HG02884 (cell line): ENCODE data around the gene BRIP1.
"Not testable (repeated sequence)": the region's sequence is repeated elsewhere in the genome, so short reads cannot be mapped to it uniquely, and the experiment has no call there.

Experiments used
- ATAC-seq: cut with Tn5 transposase; IDR thresholded peaks from one replicate; pipeline ENCODE4 v1.9.1; 2021; ENCODE audit warnings: mild to moderate bottlenecking, moderate library complexity; ENCODE audit not compliant: unreplicated experiment

Gene BRIP1

DNA sequence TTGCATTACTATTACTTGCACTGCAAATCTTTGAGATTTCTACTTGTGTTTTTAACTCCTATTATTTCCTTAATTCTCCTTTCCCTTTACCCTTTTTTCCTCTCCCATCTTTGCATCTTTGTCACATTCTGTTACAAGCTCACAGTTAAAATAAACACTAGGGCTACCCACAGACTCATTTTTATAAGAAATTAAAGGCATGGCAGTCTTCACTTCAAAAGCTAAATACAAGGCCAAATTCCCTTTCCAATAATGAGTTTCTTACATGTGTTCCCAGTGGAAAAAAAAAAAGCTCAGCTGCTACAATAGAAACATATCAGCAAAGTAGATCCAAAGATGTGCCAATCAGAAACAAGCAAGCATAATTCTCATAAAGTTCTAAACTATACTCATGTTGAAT is 3.7 kb upstream of the BRIP1 start:
- ATAC-seq: no peak

DNA sequence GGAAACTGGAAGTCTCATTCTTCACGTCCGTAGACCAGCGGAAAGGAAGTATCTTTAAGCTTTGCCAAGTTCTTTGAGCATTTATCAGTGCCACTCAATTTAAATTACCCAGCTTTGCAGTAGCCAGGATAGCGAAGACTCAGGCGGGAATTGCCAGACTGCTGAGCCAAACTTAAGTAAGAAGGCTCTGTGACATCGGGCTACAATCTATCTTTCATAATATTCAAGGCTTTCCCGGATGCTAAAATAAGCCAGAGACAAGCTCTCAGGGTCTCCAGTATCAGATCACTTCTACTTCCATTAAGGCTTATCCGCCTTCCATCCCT is 436 bp upstream of the BRIP1 start:
- no peak for ATAC-seq

DNA sequence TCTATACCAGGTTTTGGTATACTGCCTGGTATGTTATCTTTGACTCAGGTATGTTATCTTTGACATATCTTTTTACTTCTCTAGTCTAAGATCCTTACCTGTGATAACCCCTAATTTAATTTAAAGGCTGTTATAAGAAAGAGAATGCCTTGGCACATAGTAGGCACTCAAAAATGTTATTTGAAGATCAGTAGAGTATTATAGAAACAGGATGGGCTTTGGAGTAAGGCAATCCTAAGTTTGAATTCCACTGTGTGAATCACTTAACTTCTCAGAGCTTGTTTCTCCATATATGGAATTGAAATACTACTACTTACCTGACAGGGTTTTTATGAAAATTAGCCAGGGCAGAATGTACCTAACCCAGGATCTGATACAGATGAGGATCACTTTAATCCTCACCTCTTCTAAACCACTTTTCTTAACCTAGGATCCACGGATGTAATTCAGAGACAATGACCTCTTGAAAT is 1.2 kb downstream of the BRIP1 start:
- no peak for ATAC-seq

DNA sequence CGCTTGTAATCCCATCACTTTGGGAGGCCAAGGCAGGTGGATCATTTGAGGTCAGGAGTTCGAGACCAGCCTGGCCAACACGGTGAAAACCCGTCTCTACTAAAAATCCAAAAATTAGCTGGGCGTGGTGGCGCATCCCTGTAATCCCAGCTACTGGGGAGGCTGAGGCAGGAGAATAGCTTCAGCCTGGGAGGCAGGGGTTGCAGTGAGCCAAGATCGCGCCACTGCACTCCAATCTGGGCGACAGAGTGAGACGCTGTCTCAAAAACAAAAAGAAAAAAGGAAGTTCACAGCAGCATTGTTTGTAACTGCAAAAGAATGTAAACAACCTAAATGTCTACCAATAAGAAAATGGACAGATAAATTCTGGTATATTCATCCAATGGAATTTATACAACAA is 2.9 kb downstream of the BRIP1 start:
- ATAC-seq: not testable (repeated sequence)

DNA sequence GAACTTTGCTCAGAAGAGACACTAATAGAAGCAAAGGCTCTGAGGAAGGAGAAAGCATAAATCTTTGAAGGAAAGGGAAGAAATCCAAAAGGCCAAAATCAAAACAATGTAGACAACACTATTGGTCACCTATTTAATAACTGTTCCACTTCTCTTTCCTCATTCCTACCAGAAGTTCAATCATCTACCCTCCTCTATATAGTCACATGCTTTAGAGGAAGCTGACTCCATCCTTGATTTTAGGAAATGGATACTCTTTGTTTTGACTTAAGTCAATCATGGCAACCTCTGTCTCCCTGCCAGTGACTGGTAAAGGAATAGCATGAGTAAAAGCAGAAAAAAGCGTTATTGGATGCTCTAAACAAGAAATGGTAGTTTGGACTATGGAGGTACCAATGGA is 7.3 kb downstream of the BRIP1 start:
- ATAC-seq: no peak

DNA sequence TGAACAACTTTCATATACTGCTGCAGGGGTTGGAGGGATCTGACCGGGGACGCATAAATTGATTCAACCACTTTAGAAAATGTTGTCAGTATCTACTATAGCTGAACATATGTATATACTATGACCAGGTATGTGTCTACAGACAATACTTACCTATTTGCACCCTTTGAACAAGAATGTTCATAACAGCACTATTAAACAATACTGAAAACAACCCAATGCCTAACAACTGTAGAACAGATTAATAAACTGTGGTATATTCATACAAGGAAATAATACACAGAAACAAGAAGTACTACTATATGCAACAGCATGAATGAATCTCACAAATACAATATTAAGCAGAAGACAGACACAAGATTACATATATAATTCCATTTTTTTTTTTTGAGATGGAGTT is 10.5 kb downstream of the BRIP1 start:
- ATAC-seq: no peak

DNA sequence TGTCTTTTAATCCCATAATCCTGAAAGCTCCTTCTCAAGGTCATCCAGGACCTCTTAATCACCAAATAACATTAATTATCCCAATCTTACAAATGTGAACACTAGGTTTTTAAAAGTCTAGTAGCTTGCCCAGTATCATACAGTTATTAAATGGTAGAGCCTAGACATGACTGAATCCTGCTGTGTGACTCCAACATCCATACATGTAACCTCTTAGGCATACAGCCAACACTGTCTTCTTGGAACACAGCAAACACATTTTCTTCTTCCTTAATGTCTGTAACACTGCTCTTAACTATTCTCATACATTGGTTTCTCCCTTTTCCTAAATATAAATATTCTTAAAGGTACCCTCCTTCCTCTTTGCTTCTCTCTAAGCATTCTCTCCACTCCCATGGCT is 13.7 kb downstream of the BRIP1 start:
- no peak for ATAC-seq

DNA sequence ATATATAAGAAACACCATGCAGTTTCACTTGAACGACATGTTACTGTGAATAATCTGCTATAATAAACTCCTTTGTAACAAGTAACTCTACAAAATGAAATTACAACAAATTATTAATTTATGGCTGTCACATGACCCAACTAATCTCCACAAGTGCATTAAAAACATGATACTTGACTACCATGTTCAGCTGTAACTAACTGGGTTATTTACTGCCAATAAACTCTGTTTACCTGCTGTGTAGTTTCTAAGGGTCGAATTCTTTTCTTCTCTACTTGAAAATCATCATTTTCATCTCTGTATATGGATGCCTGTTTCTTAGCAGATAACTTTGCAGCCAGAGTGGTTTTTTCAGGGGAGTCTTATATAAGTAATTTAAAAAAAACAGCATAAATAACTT is 14.4 kb downstream of the BRIP1 start:
- no peak for ATAC-seq

DNA sequence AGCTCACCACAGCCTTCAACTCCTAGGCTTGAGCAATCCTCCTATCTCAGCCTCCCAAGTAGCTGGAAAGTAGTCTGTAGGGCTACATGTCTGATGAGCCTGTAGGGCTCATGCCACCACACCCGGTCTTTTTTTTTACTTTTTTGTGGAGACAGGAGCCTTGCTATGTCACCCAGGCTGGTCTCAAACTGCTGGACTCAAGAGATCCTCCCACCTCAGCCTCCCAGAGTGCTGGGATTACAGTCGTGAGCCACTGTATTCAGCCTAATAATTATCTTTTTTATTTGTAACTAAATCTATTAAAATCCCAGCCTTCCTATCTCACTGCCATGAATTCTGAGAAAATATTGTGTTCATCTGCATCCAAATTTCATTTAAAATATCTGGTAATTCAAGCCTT is 15.1 kb downstream of the BRIP1 start:
- no peak for ATAC-seq

- ATAC-seq: no peak
These were observed 15.7 kb downstream of the BRIP1 start for GRCh38 chr17:61847659-61848058.

DNA sequence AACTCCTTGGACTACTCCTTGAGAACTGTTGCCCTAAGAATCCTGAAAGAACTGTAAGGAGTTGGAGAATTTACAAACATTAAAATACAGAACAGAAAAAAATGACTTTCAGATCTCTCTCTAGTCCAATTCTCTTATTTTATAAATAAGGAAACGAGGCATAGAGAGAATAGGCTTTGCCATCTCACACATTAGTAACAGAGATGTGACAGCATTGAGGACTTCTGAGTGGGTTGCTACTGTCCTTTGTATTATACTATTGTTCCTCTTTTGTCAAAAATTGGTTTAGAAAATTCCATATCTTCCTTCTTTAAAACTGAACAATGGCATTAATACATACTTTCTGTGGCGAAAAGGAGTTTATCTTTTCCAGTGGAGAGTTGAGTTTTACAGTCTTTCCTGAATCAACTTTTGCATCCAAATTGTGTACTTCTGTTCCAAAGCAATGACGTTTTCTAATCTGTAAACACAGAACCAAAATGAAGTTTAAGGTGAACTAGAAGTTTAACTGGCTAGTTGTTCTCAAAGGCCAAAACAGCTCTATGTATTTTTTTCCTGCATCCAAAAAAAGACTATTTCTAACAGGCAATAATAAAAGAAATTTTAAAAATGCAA is 16.5 kb downstream of the BRIP1 start:
- no peak for ATAC-seq

GRCh38 chr17:61846088-61846487 is 17.2 kb downstream of the BRIP1 start:
- ATAC-seq: no peak

DNA sequence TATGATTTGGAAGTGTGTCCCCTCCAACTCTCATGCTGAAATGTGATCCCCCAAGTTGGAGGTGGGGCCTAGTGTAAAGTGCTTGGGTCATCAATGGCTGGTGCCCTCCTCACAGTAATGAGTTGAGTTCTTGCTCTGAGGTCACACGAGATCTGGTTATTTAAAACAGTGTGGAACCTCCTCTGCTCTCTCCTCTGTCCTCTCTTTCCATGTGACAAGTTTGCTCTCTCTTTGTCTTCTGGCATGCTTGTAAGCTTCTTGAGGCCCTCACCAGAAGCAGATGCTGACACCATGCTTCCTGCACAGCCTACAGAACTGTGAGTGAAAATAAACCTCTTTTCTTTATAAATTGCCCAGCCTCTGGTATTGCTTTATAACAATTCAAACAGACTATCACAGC is 19.9 kb downstream of the BRIP1 start:
- ATAC-seq: no peak

GRCh38 chr17:61842899-61843298 is 20.4 kb downstream of the BRIP1 start:
- no peak for ATAC-seq

GRCh38 chr17:61839300-61839786 is 24.0 kb downstream of the BRIP1 start:
- ATAC-seq: no peak

DNA sequence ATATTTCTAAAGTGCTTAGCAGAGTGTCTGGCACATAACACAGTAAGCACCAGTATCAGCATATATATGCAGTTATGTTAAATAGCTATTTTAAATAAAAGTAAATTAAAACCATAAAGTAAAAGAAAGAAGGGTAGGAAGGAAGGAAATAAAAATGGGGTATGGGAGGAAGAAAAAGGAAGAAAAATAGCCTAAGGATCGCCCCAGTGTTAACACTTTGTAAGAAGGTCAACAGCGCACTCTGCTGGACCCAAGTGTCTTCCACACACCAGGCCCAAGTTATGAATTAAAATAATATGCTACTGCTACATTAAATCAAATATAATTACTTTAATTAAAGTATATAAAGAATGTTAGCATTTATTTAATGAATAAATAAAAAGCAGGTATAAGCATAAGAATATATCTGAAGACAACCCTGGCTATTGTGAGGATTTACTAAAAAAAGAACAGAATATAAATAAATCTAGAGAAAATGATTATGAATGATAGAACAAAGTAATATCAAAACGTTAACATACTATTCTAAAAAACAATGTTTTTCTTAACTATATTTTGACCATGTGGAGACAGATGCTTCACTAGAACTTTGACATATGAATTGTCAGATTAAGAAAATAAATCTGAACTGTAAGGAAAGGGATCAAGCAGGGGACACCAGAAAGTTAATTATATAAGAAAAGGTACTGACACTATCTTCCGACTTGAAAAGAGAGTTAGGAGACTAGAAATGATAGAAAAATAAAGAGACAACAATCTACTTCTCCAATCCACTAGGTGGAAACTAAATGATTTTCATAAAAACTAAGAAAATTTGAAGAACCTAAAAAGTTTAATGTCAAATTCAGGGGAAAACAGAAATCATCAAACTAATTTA is 25.9 kb downstream of the BRIP1 start:
- ATAC-seq: no peak

DNA sequence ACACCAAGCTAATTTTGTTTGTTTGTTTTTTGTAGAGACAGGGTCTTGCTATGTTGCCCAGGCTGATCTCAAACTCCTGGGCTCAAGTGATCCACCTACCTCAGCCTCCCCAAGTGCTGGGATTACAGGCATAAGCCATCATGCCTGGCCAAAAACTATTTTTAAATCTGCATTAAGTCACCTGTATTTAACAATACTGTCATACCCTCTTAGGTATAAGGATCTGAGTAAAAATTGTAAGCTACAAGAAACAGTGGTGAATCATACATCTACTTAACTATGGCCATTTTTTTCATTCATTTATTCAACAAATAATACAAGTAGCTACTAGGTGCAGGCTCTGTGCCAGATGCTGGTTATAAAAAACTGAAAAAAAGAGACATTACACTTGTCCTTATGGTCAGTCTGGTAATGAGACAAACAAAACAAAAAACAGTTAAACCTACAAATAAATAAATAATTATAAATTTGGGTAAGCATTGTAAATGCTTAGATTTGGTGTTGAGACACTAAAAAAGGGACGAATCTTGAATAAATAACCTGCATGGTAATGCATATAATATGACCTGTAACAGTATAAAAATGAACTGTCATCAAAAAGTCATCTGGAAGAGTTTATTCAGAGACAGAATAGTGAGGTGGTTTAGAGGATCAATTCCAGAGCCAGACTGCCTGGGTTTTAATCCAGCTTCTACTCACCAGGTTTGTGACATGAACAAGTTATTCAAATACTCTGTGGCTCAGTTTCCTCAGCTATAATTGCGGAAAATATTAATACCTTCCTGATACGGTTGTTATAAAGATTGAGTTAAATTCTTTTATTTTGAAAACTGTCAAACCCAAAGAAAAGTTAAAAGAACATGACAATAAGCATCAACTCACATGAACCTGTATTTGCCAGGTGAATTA is 26.8 kb downstream of the BRIP1 start:
- ATAC-seq: no peak

DNA sequence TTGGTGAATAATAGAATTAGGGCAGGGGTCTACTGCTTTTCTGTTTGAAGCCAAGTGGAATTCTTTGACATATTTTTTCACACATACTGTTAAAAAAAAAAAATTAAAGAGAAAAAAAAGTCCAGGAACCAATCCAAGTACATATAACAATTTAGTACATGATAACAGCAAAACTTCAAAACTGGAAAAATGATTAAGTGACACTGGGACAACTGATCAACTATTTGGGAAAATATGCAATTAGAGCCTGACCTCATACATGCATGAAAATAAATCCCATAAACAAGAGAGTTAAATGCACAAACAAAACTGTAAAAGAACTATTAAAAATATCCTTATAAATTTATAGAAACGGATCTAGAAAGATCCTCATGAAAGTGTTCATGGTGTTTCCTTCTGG is 27.7 kb downstream of the BRIP1 start:
- no peak for ATAC-seq

- ATAC-seq: no peak
These were observed 28.7 kb downstream of the BRIP1 start for GRCh38 chr17:61834610-61835009.

DNA sequence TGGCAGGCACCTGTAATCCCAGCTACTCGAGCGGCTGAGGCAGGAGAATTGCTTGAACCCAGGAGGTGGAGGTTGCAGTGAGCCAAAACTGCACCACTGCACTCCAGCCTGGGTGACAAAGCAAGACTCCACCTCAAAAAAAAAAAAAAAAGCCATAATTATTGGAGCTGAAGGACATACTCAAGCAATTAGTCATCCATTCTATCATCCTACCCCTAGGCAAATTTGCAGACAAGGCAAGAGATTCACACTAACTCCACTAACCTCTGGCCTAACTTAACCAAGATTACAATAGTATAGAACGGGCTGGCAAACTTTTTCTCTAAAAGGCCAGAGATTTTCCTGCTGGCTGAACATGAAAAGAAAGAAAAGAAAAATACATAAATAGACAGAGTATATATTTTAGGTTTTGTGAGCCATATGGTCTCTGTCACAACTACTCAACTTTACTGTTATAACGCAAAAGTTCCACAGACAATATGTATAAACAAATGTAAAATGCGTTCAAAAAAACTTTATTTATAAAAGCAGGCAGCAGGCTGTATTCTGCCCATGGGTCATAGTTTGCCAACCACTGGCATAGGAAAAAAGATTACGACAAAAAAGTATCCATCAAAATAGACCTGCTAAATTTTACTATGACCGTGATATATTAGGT is 29.7 kb downstream of the BRIP1 start:
- ATAC-seq: no peak

DNA sequence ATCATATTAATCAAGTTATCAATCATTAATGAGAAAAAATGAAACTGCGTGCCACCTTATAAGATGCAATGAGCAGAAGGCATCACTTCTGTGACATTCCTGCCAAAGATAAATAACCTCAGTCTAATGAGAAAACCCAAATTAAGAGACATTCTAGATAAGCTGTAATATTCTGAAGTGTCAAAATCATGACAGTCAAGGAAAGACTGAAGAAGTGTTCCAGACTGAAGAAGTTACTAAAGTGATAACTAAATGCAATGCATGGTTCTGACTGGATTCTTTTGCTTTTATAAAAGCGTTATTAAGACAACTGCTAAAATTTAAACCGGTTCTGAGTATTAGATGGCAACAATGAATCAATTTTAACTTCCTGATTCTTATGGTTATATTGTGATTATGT is 30.9 kb downstream of the BRIP1 start:
- no peak for ATAC-seq
